H1 (cell line): ENCODE data around the gene ETS1. TPM values are rescaled to one million over a fixed set of nuclear protein-coding genes. Genes with fewer than 3 reads are reported as not detected.

Experiments
- CTCF ChIA-PET: fragments of 300-600 bp; sonication (Branson Sonifier 250); formaldehyde crosslinking; loops from one replicate; lab custom pipeline; 2021; ENCODE audit not compliant: partially characterized antibody; lab: Charles Lee
- POLR2A ChIA-PET: fragments of 300-600 bp; sonication (Branson Sonifier 250); formaldehyde crosslinking; loops from one replicate; lab custom pipeline; 2021; ENCODE audit warnings: inconsistent platforms; ENCODE audit not compliant: partially characterized antibody; lab: Charles Lee
- DNase-seq, 2 experiments: peaks; one replicate each; pipeline versions ENCODE4 v3.0.0 to v3.0.0-alpha.2; 2010 to 2022; ENCODE audit warnings: low spot score in 2 of 2, low read depth in 1 of 2, mixed read lengths in 1 of 2
- FAIRE-seq: peaks from 2 replicates; lab custom pipeline; 2011; peaks lifted over from hg19 to GRCh38; lab: Jason Lieb, UNC
- H2AFZ ChIP-seq: 2 replicates; pipeline ENCODE4 v1.8.1; 2012; ENCODE audit warnings: low read length, inconsistent platforms
- H2AK5ac ChIP-seq: 2 replicates; pipeline ENCODE4 v1.6.1; 2013; ENCODE audit warnings: low read depth, low read length
- H2BK120ac ChIP-seq: replicated peaks from 2 replicates; pipeline ENCODE3; 2013; ENCODE audit warnings: low read depth, low read length, inconsistent platforms
- H2BK12ac ChIP-seq: 2 replicates; pipeline ENCODE4 v1.6.1; 2013; ENCODE audit warnings: low read depth, low read length
- H2BK15ac ChIP-seq: 2 replicates; pipeline ENCODE4 v1.6.1; 2013; ENCODE audit warnings: low read length
- H2BK20ac ChIP-seq: 2 replicates; pipeline ENCODE4 v1.6.1; 2013; ENCODE audit warnings: low read length
- H2BK5ac ChIP-seq: 2 replicates; pipeline ENCODE4 v1.6.1; 2013; ENCODE audit warnings: low read depth, low read length
- H3K14ac ChIP-seq: 2 replicates; pipeline ENCODE4 v1.6.1; 2013; ENCODE audit warnings: inconsistent platforms; ENCODE audit not compliant: insufficient read length
- H3K18ac ChIP-seq: 2 replicates; pipeline ENCODE4 v1.6.1; 2013; ENCODE audit warnings: low read length; ENCODE audit errors: extremely low read depth
- H3K23ac ChIP-seq: 2 replicates; pipeline ENCODE4 v1.6.1; 2013; ENCODE audit warnings: inconsistent platforms; ENCODE audit not compliant: insufficient read length
- H3K23me2 ChIP-seq: 2 replicates; pipeline ENCODE4 v1.6.1; 2013; ENCODE audit warnings: low read depth, low read length
- H3K27ac ChIP-seq: 2 replicates; pipeline ENCODE4 v1.6.1; 2011; ENCODE audit warnings: low read depth, low read length, inconsistent platforms
- H3K27me3 ChIP-seq, 4 experiments: replicated peaks in 1 of 4; 1 replicate in 1 of 4; 2 replicates in 3 of 4; pipeline versions ENCODE4 v1.6.1 to v1.8.1; 2011 to 2013; ENCODE audit warnings: low read length in 3 of 4, mild to moderate bottlenecking in 3 of 4, inconsistent platforms in 2 of 4, mixed read lengths in 2 of 4, moderate library complexity in 1 of 4; ENCODE audit not compliant: control insufficient read depth in 3 of 4, insufficient read depth in 3 of 4; ENCODE audit errors: extremely low read depth in 1 of 4
- H3K36me3 ChIP-seq, 4 experiments: 2 replicates each; pipeline versions ENCODE4 v1.6.1 to v1.8.1; 2011 to 2013; ENCODE audit warnings: mild to moderate bottlenecking in 4 of 4, low read length in 3 of 4, moderate library complexity in 2 of 4, control low read depth in 1 of 4, inconsistent platforms in 1 of 4; ENCODE audit not compliant: insufficient read depth in 4 of 4, control insufficient read depth in 2 of 4
- H3K4ac ChIP-seq: replicated peaks from 2 replicates; pipeline ENCODE3; 2013; ENCODE audit warnings: low read length, low read depth, mixed read lengths, inconsistent platforms; ENCODE audit not compliant: insufficient read length
- H3K4me1 ChIP-seq, 4 experiments: replicated peaks in 1 of 4; 1 replicate in 1 of 4; 2 replicates in 3 of 4; pipeline versions ENCODE4 v1.6.1 to v1.8.1; 2011 to 2013; ENCODE audit warnings: low read length in 3 of 4, inconsistent platforms in 2 of 4, mixed read lengths in 1 of 4; ENCODE audit not compliant: insufficient read depth in 4 of 4, control insufficient read depth in 3 of 4
- H3K4me2 ChIP-seq, 2 experiments: 2 replicates each; pipeline versions ENCODE4 v1.6.1 to v1.8.1; 2011 to 2013; ENCODE audit warnings: low read depth in 2 of 2, low read length in 2 of 2, control low read depth in 1 of 2, inconsistent platforms in 1 of 2, mild to moderate bottlenecking in 1 of 2; ENCODE audit not compliant: insufficient read depth in 1 of 2
- H3K4me3 ChIP-seq, 4 experiments: fragments of 200-600, 300-600 bp in 1 of 4; sonication (generic), shearing (Covaris generic), sonication (Bioruptor Twin) in 1 of 4; 2 replicates each; pipeline versions ENCODE4 v1.5.1 to v1.8.1; 2011 to 2016; ENCODE audit warnings: low read length in 4 of 4, low read depth in 3 of 4, control low read depth in 2 of 4, inconsistent platforms in 2 of 4, mild to moderate bottlenecking in 2 of 4, mixed read lengths in 1 of 4, moderate library complexity in 1 of 4; ENCODE audit not compliant: insufficient read depth in 2 of 4; ENCODE audit errors: extremely low read depth in 1 of 4
- H3K56ac ChIP-seq: replicated peaks from 2 replicates; pipeline ENCODE3; 2013; ENCODE audit warnings: low read depth, mild to moderate bottlenecking, mixed read lengths, low read length, inconsistent platforms; ENCODE audit not compliant: insufficient read length
- H3K79me1 ChIP-seq: 2 replicates; pipeline ENCODE4 v1.6.1; 2013; ENCODE audit warnings: low read depth, low read length, control low read depth
- H3K79me2 ChIP-seq, 2 experiments: 2 replicates each; pipeline versions ENCODE4 v1.6.1 to v1.8.1; 2012 to 2013; ENCODE audit warnings: low read length in 2 of 2, mild to moderate bottlenecking in 2 of 2, inconsistent platforms in 1 of 2; ENCODE audit not compliant: insufficient read depth in 2 of 2, control insufficient read depth in 1 of 2
- H3K9ac ChIP-seq, 4 experiments: replicated peaks in 1 of 4; 1 replicate in 1 of 4; 2 replicates in 3 of 4; pipeline versions ENCODE4 v1.6.1 to v1.8.1; 2011 to 2013; ENCODE audit warnings: low read depth in 3 of 4, low read length in 3 of 4, control low read depth in 2 of 4, mild to moderate bottlenecking in 2 of 4, moderate library complexity in 2 of 4, inconsistent platforms in 1 of 4; ENCODE audit errors: extremely low read depth in 1 of 4
- H3K9me3 ChIP-seq, 2 experiments: 2 replicates each; pipeline versions ENCODE4 v1.6.1 to v1.8.1; 2012 to 2013; ENCODE audit warnings: mild to moderate bottlenecking in 2 of 2, moderate library complexity in 2 of 2, control low read depth in 1 of 2, inconsistent platforms in 1 of 2, low read depth in 1 of 2, low read length in 1 of 2, mixed read lengths in 1 of 2; ENCODE audit not compliant: insufficient read depth in 2 of 2
- H4K20me1 ChIP-seq, 2 experiments: replicated peaks in 1 of 2; 2 replicates each; pipeline versions ENCODE3 to v1.8.1; 2011 to 2013; ENCODE audit warnings: inconsistent platforms in 2 of 2, low read length in 2 of 2, mild to moderate bottlenecking in 1 of 2; ENCODE audit not compliant: insufficient read depth in 2 of 2, control insufficient read depth in 1 of 2
- H4K5ac ChIP-seq: 2 replicates; pipeline ENCODE4 v1.6.1; 2013; ENCODE audit warnings: low read length, low read depth, mixed read lengths, inconsistent platforms; ENCODE audit not compliant: insufficient read length
- H4K8ac ChIP-seq: 2 replicates; pipeline ENCODE4 v1.8.0; 2013; ENCODE audit warnings: mild to moderate bottlenecking, moderate library complexity, low read length, inconsistent platforms; ENCODE audit not compliant: insufficient read depth; ENCODE audit errors: extremely low read depth
- H4K91ac ChIP-seq: replicated peaks from 2 replicates; pipeline ENCODE3; 2013; ENCODE audit warnings: low read length, mixed read lengths, inconsistent platforms; ENCODE audit not compliant: insufficient read length
- CREB1 ChIP-seq: IDR thresholded peaks from 2 replicates; pipeline ENCODE4 v1.6.1; 2012; ENCODE audit warnings: inconsistent platforms
- EZH2 ChIP-seq: fragments of 200-600 bp; sonication (generic); IDR thresholded peaks from 2 replicates; pipeline ENCODE4 v1.7.1; 2012; ENCODE audit warnings: low read depth, mild to moderate bottlenecking, moderate library complexity, low read length, inconsistent platforms; ENCODE audit not compliant: severe bottlenecking
- GTF2F1 ChIP-seq: IDR thresholded peaks from 2 replicates; pipeline ENCODE4 v1.6.1; 2012; ENCODE audit warnings: low read depth, low read length, improper control_type of control experiment, borderline replicate concordance
- HDAC2 ChIP-seq, 2 experiments: fragments of 300-600 bp in 1 of 2; sonication (generic) in 1 of 2; IDR thresholded peaks; 2 replicates each; pipeline ENCODE4 v1.6.1; 2011 to 2012; ENCODE audit warnings: low read depth in 2 of 2, low read length in 2 of 2, mild to moderate bottlenecking in 2 of 2, moderate library complexity in 2 of 2, borderline replicate concordance in 1 of 2, inconsistent platforms in 1 of 2
- POU5F1 ChIP-seq: IDR thresholded peaks from 2 replicates; pipeline ENCODE4 v1.6.1; 2011; ENCODE audit warnings: low read depth, mild to moderate bottlenecking, low read length, moderate library complexity
- WGBS, 2 experiments: shearing (Covaris generic) in 1 of 2; methylation state at CpG; one replicate each; pipeline versions ENCODE4 v1.1.6 to v1.1.7; 2013 to 2015; ENCODE audit warnings: low lambda C conversion rate in 2 of 2, mixed read lengths in 2 of 2, inconsistent platforms in 1 of 2, low coverage in 1 of 2, missing lambda C conversion rate in 1 of 2; ENCODE audit not compliant: insufficient replicate concordance in 2 of 2, insufficient coverage in 1 of 2, insufficient read length in 1 of 2; ENCODE audit errors: extremely low coverage in 1 of 2, missing lambda C conversion rate in 1 of 2; 5-methylcytosine and 5-hydroxymethylcytosine counted together
- polyA plus RNA-seq, 7 experiments: library from polyadenylated mRNA; depleted of rRNA in 3 of 7; stranded (reverse) in 5 of 7; unstranded in 2 of 7; fragments of >200 nt in 5 of 7; fragments of 200-250 nt in 2 of 7; gene quantifications; 1 replicate in 5 of 7; 2 replicates in 1 of 7; 4 replicates in 1 of 7; pipeline versions ENCODE4 v1.2.1 to v1.2.3, GENCODE V29; 2011 to 2013; ENCODE audit warnings: missing spikeins in 2 of 7, mixed read lengths in 2 of 7
- total RNA-seq: library from RNA; stranded (reverse); fragmentation: NEBNext Ultra II Directional; extraction: Animal tissue kit (Norgen Biotek cat#: 25700); gene quantifications from 2 replicates; pipeline ENCODE4 v1.2.1, GENCODE V29; 2021
- TF ChIP-seq, protein P1 (sequence below), 3 experiments: IDR thresholded peaks; 1 replicate in 2 of 3; 2 replicates in 1 of 3; pipeline versions ENCODE4 v1.5.1 to v1.6.1; 2011; ENCODE audit warnings: low read length in 3 of 3, mild to moderate bottlenecking in 3 of 3, inconsistent platforms in 2 of 3, low read depth in 1 of 3, moderate library complexity in 1 of 3; ENCODE audit not compliant: insufficient read depth in 1 of 3; ENCODE audit errors: control extremely low read depth in 1 of 3

The ETS1 gene
- total and polyA plus RNA-seq, 2 of the 8 experiments (the other 6 are each of a cell fraction or from before 2014, with no cell fraction given), result 10.0 to 35.3 TPM

DNA sequence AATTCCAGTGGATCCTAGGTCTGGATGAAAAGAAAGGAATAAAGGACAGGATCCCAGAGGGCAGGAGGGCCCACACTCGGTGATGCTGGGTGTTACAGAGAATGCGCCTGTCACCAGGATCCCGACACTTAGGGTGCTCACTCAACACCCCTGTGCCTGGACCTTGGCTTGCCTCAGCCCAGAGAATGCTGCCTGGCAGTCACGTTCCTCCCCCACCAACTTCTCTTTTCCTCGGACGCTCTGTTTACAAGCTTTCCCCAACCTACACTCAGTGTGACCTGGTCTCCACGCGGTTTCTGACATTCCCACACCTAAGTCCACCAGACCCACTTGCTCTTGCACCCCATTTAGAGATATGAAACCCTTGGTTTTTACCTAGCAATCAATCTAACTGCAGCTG is 38.0 kb upstream of the ETS1 start:
- TF ChIP-seq HDAC2 (IDR thresholded peaks at IDR 0.05; ENCODE audit: borderline replicate concordance in 1 of 2, low read depth in 2 of 2, low read length in 2 of 2) (no peak), EZH2 (no peak), CREB1 (no peak), POU5F1 (no peak), GTF2F1 (no peak)
- TF ChIP-seq, protein P1, sequence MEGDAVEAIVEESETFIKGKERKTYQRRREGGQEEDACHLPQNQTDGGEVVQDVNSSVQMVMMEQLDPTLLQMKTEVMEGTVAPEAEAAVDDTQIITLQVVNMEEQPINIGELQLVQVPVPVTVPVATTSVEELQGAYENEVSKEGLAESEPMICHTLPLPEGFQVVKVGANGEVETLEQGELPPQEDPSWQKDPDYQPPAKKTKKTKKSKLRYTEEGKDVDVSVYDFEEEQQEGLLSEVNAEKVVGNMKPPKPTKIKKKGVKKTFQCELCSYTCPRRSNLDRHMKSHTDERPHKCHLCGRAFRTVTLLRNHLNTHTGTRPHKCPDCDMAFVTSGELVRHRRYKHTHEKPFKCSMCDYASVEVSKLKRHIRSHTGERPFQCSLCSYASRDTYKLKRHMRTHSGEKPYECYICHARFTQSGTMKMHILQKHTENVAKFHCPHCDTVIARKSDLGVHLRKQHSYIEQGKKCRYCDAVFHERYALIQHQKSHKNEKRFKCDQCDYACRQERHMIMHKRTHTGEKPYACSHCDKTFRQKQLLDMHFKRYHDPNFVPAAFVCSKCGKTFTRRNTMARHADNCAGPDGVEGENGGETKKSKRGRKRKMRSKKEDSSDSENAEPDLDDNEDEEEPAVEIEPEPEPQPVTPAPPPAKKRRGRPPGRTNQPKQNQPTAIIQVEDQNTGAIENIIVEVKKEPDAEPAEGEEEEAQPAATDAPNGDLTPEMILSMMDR (IDR thresholded peaks at IDR 0.05; ENCODE audit: control extremely low read depth in 1 of 3, insufficient read depth in 1 of 3, low read depth in 1 of 3, low read length in 3 of 3), result no peak
- CTCF ChIA-PET, result interaction anchor here (0.9 to 17.6 kb wide), 10 partner anchors 12 to 468 kb away, joined by 3 to 319 read pairs (median 6); partner anchors contain the start of gene ETS1
- H3K9ac ChIP-seq, result no peak overlapping the region; a peak in 1 of 7 replicates
- FAIRE-seq, result no peak
- no peaks in the 10 kb centered on the region for H3K23me2 ChIP-seq
- 92% methylated on average over 8 of the region's 8 CpGs; no CpG with 5 or more reads in 1 of the 2 experiments for WGBS, 2 experiments
- H3K4me3 ChIP-seq, result no peak overlapping the region
- H2BK15ac ChIP-seq, result no peak overlapping the region
- H3K4ac ChIP-seq, result no peak overlapping the region
- no peaks in the 10 kb centered on the region for H4K20me1 ChIP-seq
- H3K56ac ChIP-seq, result no peak overlapping the region
- no peak overlapping the region; the same call in 1 of the 2 replicates for H3K18ac ChIP-seq
- H2AK5ac ChIP-seq, result no peak overlapping the region
- no peak overlapping the region for H2BK12ac ChIP-seq
- H3K79me2 ChIP-seq, result no peaks in the 10 kb centered on the region
- peak in 1 of 2 experiments; percentile 41 for DNase-seq
- peaks cover 2 to 8% (median 5%) of the 10 kb centered on the region in 4 experiments; a peak in 6 of 7 replicates for H3K4me1 ChIP-seq
- peaks cover 0 to 3% (median 0%) of the 10 kb centered on the region in 4 experiments; a peak in 4 of 7 replicates for H3K27me3 ChIP-seq
- H3K14ac ChIP-seq, result no peak overlapping the region
- no peak overlapping the region for H3K27ac ChIP-seq
- H2AFZ ChIP-seq, result no peak overlapping the region
- no peaks in the 10 kb centered on the region for H3K36me3 ChIP-seq
- no peak overlapping the region for H4K8ac ChIP-seq
- no peak overlapping the region for H4K5ac ChIP-seq
- POLR2A ChIA-PET, result no interaction called here
- no peak overlapping the region for H4K91ac ChIP-seq
- H2BK20ac ChIP-seq, result no peak overlapping the region
- H3K23ac ChIP-seq, result no peak overlapping the region
- no peak overlapping the region for H2BK5ac ChIP-seq
- no peak overlapping the region for H2BK120ac ChIP-seq
- no peaks in the 10 kb centered on the region for H3K79me1 ChIP-seq
- no peaks in the 10 kb centered on the region for H3K9me3 ChIP-seq
- H3K4me2 ChIP-seq, result no peak overlapping the region
